OCI-LY3 (cell line): ENCODE data around the gene FAM184A.

Source experiments
- CTCF ChIP-seq: fragments of 200-600, 300-600 bp; sonication (generic); IDR thresholded peaks from 2 replicates; pipeline ENCODE4 v1.5.1; 2014; ENCODE audit warnings: antibody characterized with exemption, low read length, low read depth
- EZH2phosphoT487 ChIP-seq: fragments of 200-600 bp; shearing (Covaris generic); IDR thresholded peaks from 2 replicates; pipeline ENCODE4 v1.6.1; 2018; ENCODE audit warnings: antibody characterized with exemption, mixed run types, low read depth

GRCh38 chr6:119060255-119060907 lies 18.1 kb downstream of the FAM184A start:
- TF ChIP-seq CTCF = no peak
- no peak for TF ChIP-seq EZH2phosphoT487
